CD4-positive, alpha-beta memory T cell (primary cell): ENCODE results near the gene ATP11A. TPM values are rescaled to one million over a fixed set of nuclear protein-coding genes. Genes with fewer than 3 reads are reported as not detected.
"Not testable (repeated sequence)": the region's sequence is repeated elsewhere in the genome, so short reads cannot be mapped to it uniquely, and the experiment has no call there.

Experiments
- CTCF ChIA-PET: fragments of 350-600 bp; sonication (Branson Sonifier 250); formaldehyde crosslinking; loops from one replicate; lab custom pipeline; 2021; ENCODE audit warnings: inconsistent platforms; ENCODE audit not compliant: partially characterized antibody; lab: Charles Lee
- POLR2A ChIA-PET: fragments of 350-600 bp; sonication (Branson Sonifier 250); formaldehyde crosslinking; loops from one replicate; lab custom pipeline; 2021; ENCODE audit not compliant: partially characterized antibody; lab: Charles Lee
- DNase-seq, 5 donors: peaks; one replicate each; pipeline versions ENCODE4 v3.0.0 to v3.0.0-alpha.2; 2020 to 2022; ENCODE audit warnings: mixed read lengths in 1 of 5
- H3K27ac ChIP-seq: one replicate; pipeline ENCODE4 v1.7.0; 2013; ENCODE audit warnings: low read depth, low read length
- H3K27me3 ChIP-seq: 2 replicates; pipeline ENCODE4 v1.7.0; 2013; ENCODE audit warnings: mild to moderate bottlenecking, low read length, moderate library complexity; ENCODE audit not compliant: insufficient read depth
- H3K36me3 ChIP-seq: 2 replicates; pipeline ENCODE4 v1.7.0; 2013; ENCODE audit warnings: mild to moderate bottlenecking, low read length, moderate library complexity; ENCODE audit not compliant: insufficient read depth
- H3K4me1 ChIP-seq: 2 replicates; pipeline ENCODE4 v1.7.0; 2013; ENCODE audit warnings: mild to moderate bottlenecking, low read length, moderate library complexity; ENCODE audit not compliant: insufficient read depth
- H3K4me3 ChIP-seq, 2 donors: one replicate each; pipeline ENCODE4 v1.7.0; 2013; ENCODE audit warnings: low read length in 2 of 2, mild to moderate bottlenecking in 1 of 2
- H3K9me3 ChIP-seq, 2 donors: one replicate each; pipeline ENCODE4 v1.7.0; 2013; ENCODE audit warnings: low read length in 2 of 2, control low read depth in 1 of 2; ENCODE audit not compliant: control insufficient read depth in 1 of 2
- H3K27ac Mint-ChIP-seq, 7 donors: one replicate each; pipeline ENCODE4 v1.8.0; 2020 to 2021; ENCODE audit warnings: mixed read lengths in 7 of 7, mild to moderate bottlenecking in 6 of 7, inconsistent platforms in 3 of 7, moderate library complexity in 3 of 7
- H3K27me3 Mint-ChIP-seq, 2 donors: one replicate each; pipeline ENCODE4 v1.8.0; 2020 to 2021; ENCODE audit warnings: mixed read lengths in 2 of 2
- H3K36me3 Mint-ChIP-seq, 2 donors: one replicate each; pipeline ENCODE4 v1.8.0; 2020 to 2021; ENCODE audit warnings: mixed read lengths in 2 of 2, inconsistent platforms in 1 of 2, mild to moderate bottlenecking in 1 of 2
- H3K4me1 Mint-ChIP-seq, 4 donors: one replicate each; pipeline ENCODE4 v1.8.0; 2020 to 2021; ENCODE audit warnings: mixed read lengths in 4 of 4, mild to moderate bottlenecking in 1 of 4
- H3K4me3 Mint-ChIP-seq, 8 donors: one replicate each; pipeline ENCODE4 v1.8.0; 2020 to 2021; ENCODE audit warnings: mixed read lengths in 8 of 8, mild to moderate bottlenecking in 7 of 8, moderate library complexity in 6 of 8, inconsistent platforms in 3 of 8
- H3K9me3 Mint-ChIP-seq, 8 donors: one replicate each; pipeline ENCODE4 v1.8.0; 2020 to 2021; ENCODE audit warnings: mixed read lengths in 8 of 8, mild to moderate bottlenecking in 5 of 8, inconsistent platforms in 3 of 8, moderate library complexity in 1 of 8
- intact Hi-C: fragments of 100-400 bp; cut with micrococcal nuclease; formaldehyde crosslinking; loops from one replicate; pipeline ENCODE4 v1.15.1; 2023
- polyA plus RNA-seq, 2 donors: library from polyadenylated mRNA; unstranded; fragments of 300-500 nt; fragmentation: Illumina TruSeq; gene quantifications; one replicate each; pipeline ENCODE4 v1.2.3, GENCODE V29; 2021
- total RNA-seq, 2 experiments: library from RNA; stranded (reverse); gene quantifications; one replicate each; pipeline ENCODE4 v1.2.3, GENCODE V29; 2021

ATP11A gene
- total and polyA plus RNA-seq, 4 experiments from 2014 or later: 1.1 to 50.5 (median 30.7) TPM

DNA sequence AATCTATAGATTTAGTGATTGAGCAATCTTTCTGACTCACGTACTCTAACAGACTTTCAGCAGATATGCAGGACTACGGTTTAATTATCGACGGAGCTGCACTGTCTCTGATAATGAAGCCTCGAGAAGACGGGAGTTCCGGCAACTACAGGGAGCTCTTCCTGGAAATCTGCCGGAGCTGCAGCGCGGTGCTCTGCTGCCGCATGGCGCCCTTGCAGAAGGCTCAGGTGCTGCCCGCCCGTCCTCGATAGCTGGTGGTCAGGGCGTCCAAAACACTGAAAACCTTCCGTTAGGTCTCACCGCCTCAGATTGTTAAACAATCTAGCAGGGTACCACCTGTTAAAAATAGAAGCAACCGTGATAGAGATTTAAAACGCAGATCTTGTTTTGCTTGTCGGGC, 166.0 kb downstream of the ATP11A start:
- ChIA-PET CTCF (interaction anchor here (1.5 kb wide), 1 partner anchor 87 kb away, joined by 3 read pairs; no protein-coding TSS in a partner anchor), POLR2A (no interaction called here)
- H3K4me3 ChIP-seq: no peak overlapping the region
- Mint-ChIP-seq H3K9me3 (no peaks in the 10 kb centered on the region), H3K36me3 (peaks cover 72 to 89% of the 10 kb centered on the region in 2 donors), H3K4me1 (no peaks in the 10 kb centered on the region), H3K27me3 (no peaks in the 10 kb centered on the region), H3K27ac (no peak overlapping the region), H3K4me3 (no peak overlapping the region)
- H3K27ac ChIP-seq: no peak overlapping the region
- H3K4me1 ChIP-seq: no peaks in the 10 kb centered on the region
- H3K27me3 ChIP-seq: no peaks in the 10 kb centered on the region
- H3K36me3 ChIP-seq: peaks cover 54% of the 10 kb centered on the region
- H3K9me3 ChIP-seq: no peaks in the 10 kb centered on the region
- intact Hi-C loops: no loop called here
- no peak for DNase-seq

DNA sequence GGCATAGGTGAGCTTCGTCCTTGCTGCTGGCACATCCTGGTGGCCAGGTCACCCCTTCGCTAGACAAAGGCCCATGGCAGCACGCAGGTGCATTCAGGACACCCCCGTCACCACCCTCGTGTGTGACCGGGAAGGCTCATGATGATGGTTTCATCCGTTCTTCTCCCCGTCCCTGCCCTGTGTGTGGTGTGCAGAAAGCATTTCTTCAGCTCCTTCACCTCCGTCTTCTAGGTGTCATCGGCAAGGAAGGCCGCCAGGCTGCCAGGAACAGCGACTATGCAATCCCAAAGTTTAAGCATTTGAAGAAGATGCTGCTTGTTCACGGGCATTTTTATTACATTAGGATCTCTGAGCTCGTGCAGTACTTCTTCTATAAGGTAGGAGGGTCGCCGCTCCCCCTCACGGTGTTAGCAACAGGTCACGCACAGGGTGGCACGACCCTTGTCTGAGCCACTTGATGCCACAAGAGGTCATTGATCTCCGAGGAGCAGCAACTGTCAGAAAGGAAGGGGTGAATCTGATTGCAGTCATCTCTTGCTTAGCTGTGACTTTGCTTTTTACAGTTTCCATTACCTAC, 168.2 kb downstream of the ATP11A start:
- Mint-ChIP-seq H3K9me3 (no peaks in the 10 kb centered on the region), H3K27me3 (no peaks in the 10 kb centered on the region), H3K4me1 (no peaks in the 10 kb centered on the region), H3K36me3 (peaks cover 69 to 85% of the 10 kb centered on the region in 2 donors), H3K27ac (no peak overlapping the region), H3K4me3 (no peak overlapping the region)
- H3K9me3 ChIP-seq: no peaks in the 10 kb centered on the region
- CTCF ChIA-PET: no interaction called here
- intact Hi-C loops: no loop called here
- no peaks in the 10 kb centered on the region for H3K4me1 ChIP-seq
- H3K27me3 ChIP-seq: no peaks in the 10 kb centered on the region
- H3K27ac ChIP-seq: no peak overlapping the region
- H3K36me3 ChIP-seq: peaks cover 50% of the 10 kb centered on the region
- no peak for DNase-seq
- H3K4me3 ChIP-seq: no peak overlapping the region
- POLR2A ChIA-PET: no interaction called here

DNA sequence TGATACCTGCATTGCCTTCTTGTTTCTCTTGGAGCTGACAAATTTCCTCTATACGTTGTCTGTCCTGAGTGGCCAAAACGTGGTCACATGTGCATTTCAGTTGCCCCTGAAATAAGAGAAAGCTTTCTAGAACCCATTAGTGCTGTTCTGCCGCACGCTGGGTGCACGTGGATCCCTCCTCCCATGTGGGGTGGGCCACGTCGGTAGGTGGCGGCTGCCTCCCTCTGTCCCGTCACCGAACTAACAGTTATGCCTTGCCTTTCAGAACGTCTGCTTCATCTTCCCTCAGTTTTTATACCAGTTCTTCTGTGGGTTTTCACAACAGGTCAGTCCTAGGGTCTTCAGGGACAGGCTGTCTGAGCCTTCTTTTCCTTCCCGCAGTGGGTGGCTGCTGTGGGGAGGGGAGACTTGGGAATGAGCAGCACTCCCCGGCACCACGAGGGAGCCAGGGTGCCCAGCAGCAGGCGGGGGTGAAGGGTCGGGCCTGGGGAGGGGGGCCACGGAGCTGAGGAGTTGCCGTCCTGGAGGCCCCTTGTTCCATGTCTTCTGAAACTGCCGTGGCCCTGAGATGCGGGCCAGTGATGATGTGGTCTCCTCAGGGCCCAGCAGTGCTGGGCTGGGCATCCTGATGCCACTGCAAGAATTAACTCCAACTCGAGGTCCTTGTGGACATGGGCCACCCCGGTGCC, 169.4 kb downstream of the ATP11A start:
- Histone ChIP-seq H3K36me3 (peaks cover 44% of the 10 kb centered on the region), H3K27me3 (no peaks in the 10 kb centered on the region), H3K4me3 (no peak overlapping the region), H3K27ac (no peak overlapping the region), H3K4me1 (no peaks in the 10 kb centered on the region), H3K9me3 (no peaks in the 10 kb centered on the region)
- no peaks in the 10 kb centered on the region for H3K9me3 Mint-ChIP-seq
- ChIA-PET CTCF (no interaction called here), POLR2A (no interaction called here)
- no peak overlapping the region for H3K4me3 Mint-ChIP-seq
- no peaks in the 10 kb centered on the region for H3K4me1 Mint-ChIP-seq
- H3K27ac Mint-ChIP-seq: peak overlapping the region in 1 of 7 donors; percentile 23
- no peak for DNase-seq
- intact Hi-C loops: no loop called here
- no peaks in the 10 kb centered on the region for H3K27me3 Mint-ChIP-seq
- peaks cover 62 to 74% of the 10 kb centered on the region in 2 donors for H3K36me3 Mint-ChIP-seq

DNA sequence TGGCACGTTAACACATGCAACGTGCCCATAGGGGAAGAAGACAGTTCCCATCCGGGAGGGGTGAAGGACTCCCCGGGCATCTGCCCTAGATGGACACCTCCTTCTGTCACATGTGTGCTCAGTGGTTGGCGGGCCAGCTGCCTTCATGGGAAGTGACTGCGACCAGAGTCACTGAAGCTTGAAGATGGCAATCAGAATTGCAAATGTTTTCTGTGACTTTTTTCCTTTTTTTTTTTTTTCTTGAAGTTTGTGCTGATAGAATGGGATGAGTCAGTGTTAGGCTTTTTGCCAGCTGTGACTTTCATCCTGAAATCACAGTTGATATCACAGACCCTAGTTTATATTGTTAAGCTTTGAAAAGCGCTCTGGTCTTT, 170.0 kb downstream of the ATP11A start:
- CTCF ChIA-PET: no interaction called here
- no peak overlapping the region for H3K27ac ChIP-seq
- Mint-ChIP-seq H3K9me3 (no peaks in the 10 kb centered on the region), H3K27ac (no peak overlapping the region), H3K36me3 (peaks cover 61 to 70% of the 10 kb centered on the region in 2 donors), H3K4me1 (no peaks in the 10 kb centered on the region), H3K4me3 (no peak overlapping the region), H3K27me3 (no peaks in the 10 kb centered on the region)
- no peak overlapping the region for H3K4me3 ChIP-seq
- peaks cover 39% of the 10 kb centered on the region for H3K36me3 ChIP-seq
- no peaks in the 10 kb centered on the region for H3K4me1 ChIP-seq
- DNase-seq: no peak
- intact Hi-C loops: no loop called here
- no peaks in the 10 kb centered on the region for H3K9me3 ChIP-seq
- POLR2A ChIA-PET: no interaction called here
- no peaks in the 10 kb centered on the region for H3K27me3 ChIP-seq

DNA sequence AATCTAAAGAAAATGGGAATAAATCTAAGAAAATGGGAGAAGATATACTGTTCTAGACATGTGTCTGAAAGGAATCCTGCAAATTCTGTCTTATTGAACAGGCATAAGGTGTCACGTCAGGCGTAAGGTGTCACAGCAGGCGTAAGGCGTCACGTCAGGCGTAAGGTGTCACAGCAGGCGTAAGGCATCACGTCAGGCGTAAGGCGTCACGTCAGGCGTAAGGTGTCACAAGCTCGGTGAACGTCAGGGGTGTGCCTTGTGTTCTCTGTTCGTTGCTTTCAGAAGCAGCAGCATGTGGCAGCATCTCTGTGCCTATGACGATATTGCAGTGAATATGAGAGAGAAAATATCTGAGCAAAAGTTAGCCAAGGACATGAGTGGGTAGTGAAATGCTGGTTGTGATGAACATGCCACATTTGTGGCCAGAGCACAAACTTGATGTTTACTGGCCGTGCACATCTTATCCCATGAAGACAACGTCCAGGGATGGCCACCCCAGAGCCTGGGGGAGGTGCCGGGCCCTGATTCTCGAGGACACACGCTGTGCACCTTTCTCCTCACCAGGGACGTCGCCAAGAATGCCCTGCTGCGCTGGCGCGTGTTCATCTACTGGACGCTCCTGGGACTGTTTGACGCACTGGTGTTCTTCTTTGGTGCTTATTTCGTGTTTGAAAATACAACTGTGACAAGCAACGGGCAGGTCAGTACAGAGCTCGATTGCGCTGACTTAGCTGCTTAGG, 172.2 kb downstream of the ATP11A start:
- no peaks in the 10 kb centered on the region for H3K4me1 Mint-ChIP-seq
- no peaks in the 10 kb centered on the region for H3K27me3 Mint-ChIP-seq
- Histone ChIP-seq H3K27ac (no peak overlapping the region), H3K4me3 (no peak overlapping the region), H3K27me3 (no peaks in the 10 kb centered on the region), H3K36me3 (peaks cover 34% of the 10 kb centered on the region), H3K4me1 (no peaks in the 10 kb centered on the region), H3K9me3 (no peaks in the 10 kb centered on the region)
- intact Hi-C loops: no loop called here
- no peaks in the 10 kb centered on the region for H3K9me3 Mint-ChIP-seq
- DNase-seq: no peak
- H3K27ac Mint-ChIP-seq: no peak overlapping the region
- ChIA-PET POLR2A (no interaction called here), CTCF (no interaction called here)
- peaks cover 54 to 59% of the 10 kb centered on the region in 2 donors for H3K36me3 Mint-ChIP-seq
- no peak overlapping the region for H3K4me3 Mint-ChIP-seq

DNA sequence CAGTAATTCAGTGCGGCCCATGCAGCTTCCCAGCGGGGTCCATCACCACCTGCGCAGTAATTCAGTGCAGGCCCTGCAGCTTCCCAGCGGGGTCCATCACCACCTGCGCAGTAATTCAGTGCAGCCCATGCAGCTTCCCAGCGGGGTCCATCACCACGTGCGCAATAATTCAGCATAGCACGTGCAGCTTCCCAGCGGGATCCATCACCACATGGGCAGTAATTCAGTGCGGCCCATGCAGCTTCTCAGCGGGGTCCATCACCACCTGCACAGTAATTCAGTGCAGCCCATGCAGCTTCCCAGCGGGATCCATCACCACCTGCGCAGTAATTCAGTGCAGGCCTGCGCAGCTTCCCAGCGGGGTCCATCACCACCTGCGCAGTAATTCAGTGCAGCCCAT, 173.5 kb downstream of the ATP11A start:
- POLR2A ChIA-PET, H3K27me3 ChIP-seq, H3K4me1 Mint-ChIP-seq, H3K27ac Mint-ChIP-seq, DNase-seq, H3K27me3 Mint-ChIP-seq, H3K27ac ChIP-seq, H3K9me3 Mint-ChIP-seq, H3K4me3 Mint-ChIP-seq, H3K4me1 ChIP-seq, H3K9me3 ChIP-seq, H3K4me3 ChIP-seq, CTCF ChIA-PET, intact Hi-C loops: not testable (repeated sequence)
- H3K36me3 Mint-ChIP-seq: peaks cover 55 to 59% of the 10 kb centered on the region in 2 donors
- H3K36me3 ChIP-seq: peaks cover 25% of the 10 kb centered on the region

DNA sequence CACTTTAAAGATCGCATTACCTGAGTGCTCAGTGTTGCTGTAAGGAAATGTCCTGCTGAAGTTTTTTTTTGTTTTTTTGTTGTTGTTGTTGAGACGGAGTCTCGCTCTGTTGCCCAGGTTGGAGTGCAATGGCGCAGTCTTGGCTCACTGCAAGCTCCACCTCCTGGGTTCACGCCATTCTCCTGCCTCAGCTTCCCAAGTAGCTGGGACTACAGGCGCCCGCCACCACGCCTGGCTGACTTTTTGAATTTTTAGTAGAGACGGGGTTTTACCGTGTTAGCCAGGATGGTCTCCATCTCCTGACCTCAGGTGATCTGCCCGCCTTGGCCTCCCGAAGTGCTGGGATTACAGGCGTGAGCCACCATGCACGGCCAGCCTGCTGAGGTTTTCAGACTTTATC, 175.6 kb downstream of the ATP11A start:
- CTCF ChIA-PET, H3K27me3 ChIP-seq: not testable (repeated sequence)

More for the DNA sequence above, 175.6 kb downstream of the ATP11A start:
- H3K9me3 Mint-ChIP-seq, H3K27me3 Mint-ChIP-seq, H3K4me3 Mint-ChIP-seq, H3K9me3 ChIP-seq, H3K27ac ChIP-seq, H3K27ac Mint-ChIP-seq, POLR2A ChIA-PET, intact Hi-C loops, H3K4me3 ChIP-seq, H3K4me1 ChIP-seq, H3K4me1 Mint-ChIP-seq, DNase-seq: not testable (repeated sequence)
- peaks cover 20% of the 10 kb centered on the region for H3K36me3 ChIP-seq
- H3K36me3 Mint-ChIP-seq: peaks cover 44 to 47% of the 10 kb centered on the region in 2 donors
